Left ventricle myocardium inferior (tissue), 1 donor: ENCODE data around the gene COBLL1. TPM values are rescaled to one million over a fixed set of nuclear protein-coding genes. Genes with fewer than 3 reads are reported as not detected.

ENCODE experiments used
- DNase-seq: peaks from one replicate; pipeline ENCODE4 v3.0.0-alpha.2; 2020
- H3K27ac ChIP-seq: fragments of 200-600 bp; replicated peaks from 2 replicates; pipeline ENCODE4 v1.8.0; 2021
- H3K27me3 ChIP-seq: fragments of 200-600 bp; 2 replicates; pipeline ENCODE4 v1.8.0; 2021; ENCODE audit warnings: low read depth
- H3K36me3 ChIP-seq: fragments of 200-600 bp; 2 replicates; pipeline ENCODE4 v1.8.0; 2021
- H3K4me1 ChIP-seq: fragments of 200-600 bp; 2 replicates; pipeline ENCODE4 v1.8.0; 2021
- H3K4me3 ChIP-seq: fragments of 200-600 bp; 2 replicates; pipeline ENCODE4 v1.8.0; 2021; ENCODE audit warnings: mild to moderate bottlenecking, moderate library complexity
- H3K9me3 ChIP-seq: fragments of 200-600 bp; replicated peaks from 2 replicates; pipeline ENCODE4 v1.8.0; 2021
- CTCF ChIP-seq: fragments of 200-600 bp; IDR thresholded peaks from 2 replicates; pipeline ENCODE4 v1.8.0; 2021; ENCODE audit warnings: antibody characterized with exemption, mild to moderate bottlenecking, borderline replicate concordance
- intact Hi-C: fragments of 100-400 bp; cut with micrococcal nuclease; formaldehyde crosslinking; loops from one replicate; pipeline ENCODE4 v1.11.0; 2022
- total RNA-seq: library from RNA; stranded (reverse); fragmentation: NEBNext Ultra II Directional; extraction: Animal tissue kit (Norgen Biotek cat#: 25700); gene quantifications from one replicate; pipeline ENCODE4 v1.2.1, GENCODE V29; 2021
- donor health status: DM: no; HTN: yes; CAD: no; lungs with severe emphysema.

The COBLL1 gene
- total RNA-seq, 1 donor from 2014 or later: 15.3 TPM

GRCh38 chr2:164739966-164740365 is 101.7 kb downstream of the COBLL1 start:
- Histone ChIP-seq H3K4me1 (peaks cover 40% of the 10 kb centered on the region), H3K27ac (no peak overlapping the region), H3K9me3 (no peaks in the 10 kb centered on the region), H3K36me3 (no peaks in the 10 kb centered on the region), H3K4me3 (no peak overlapping the region), H3K27me3 (no peaks in the 10 kb centered on the region)
- no peak for DNase-seq
- intact Hi-C loops: loop anchor here (10.0 kb wide), 1 partner anchor 95 kb away; no protein-coding TSS in a partner anchor
- no peak for TF ChIP-seq CTCF

- intact Hi-C loops: loop anchor here (2.0 kb wide), 1 partner anchor 179 kb away; no protein-coding TSS in a partner anchor
- Histone ChIP-seq H3K36me3 (no peaks in the 10 kb centered on the region), H3K27me3 (no peaks in the 10 kb centered on the region), H3K9me3 (no peaks in the 10 kb centered on the region), H3K27ac (no peak overlapping the region), H3K4me1 (peaks cover 49% of the 10 kb centered on the region), H3K4me3 (no peak overlapping the region)
- DNase-seq: no peak
- peak; percentile 78 for TF ChIP-seq CTCF
These were observed 104.0 kb downstream of the COBLL1 start for GRCh38 chr2:164737612-164738081.

- intact Hi-C loops: no loop called here
- TF ChIP-seq CTCF: no peak
- H3K9me3 ChIP-seq: no peaks in the 10 kb centered on the region
- H3K27me3 ChIP-seq: no peaks in the 10 kb centered on the region
- H3K4me3 ChIP-seq: no peak overlapping the region
- peaks cover 47% of the 10 kb centered on the region for H3K4me1 ChIP-seq
- no peaks in the 10 kb centered on the region for H3K36me3 ChIP-seq
- no peak for DNase-seq
- no peak overlapping the region for H3K27ac ChIP-seq
These were observed 106.2 kb downstream of the COBLL1 start for GRCh38 chr2:164735309-164735919.

- intact Hi-C loops: no loop called here
- no peaks in the 10 kb centered on the region for H3K27me3 ChIP-seq
- no peak overlapping the region for H3K27ac ChIP-seq
- TF ChIP-seq CTCF: no peak
- H3K9me3 ChIP-seq: no peaks in the 10 kb centered on the region
- peaks cover 35% of the 10 kb centered on the region for H3K4me1 ChIP-seq
- no peaks in the 10 kb centered on the region for H3K36me3 ChIP-seq
- DNase-seq: no peak
- no peak overlapping the region for H3K4me3 ChIP-seq
These were observed 107.4 kb downstream of the COBLL1 start for GRCh38 chr2:164734196-164734595.

GRCh38 chr2:164725542-164725941 is 116.1 kb downstream of the COBLL1 start:
- peaks cover 21% of the 10 kb centered on the region for H3K4me1 ChIP-seq
- peaks cover 11% of the 10 kb centered on the region for H3K36me3 ChIP-seq
- H3K4me3 ChIP-seq: no peak overlapping the region
- no peaks in the 10 kb centered on the region for H3K9me3 ChIP-seq
- no peak overlapping the region for H3K27ac ChIP-seq
- no peak for TF ChIP-seq CTCF
- intact Hi-C loops: no loop called here
- DNase-seq: no peak
- H3K27me3 ChIP-seq: no peaks in the 10 kb centered on the region
